ENCODE measurements around the gene ADAMTS5.

- no peak for TF ChIP-seq CTCF (IDR thresholded peaks at IDR 0.05)
- TF ChIP-seq POLR2AphosphoS5 (IDR thresholded peaks at IDR 0.05) = no peak
- no peak for TF ChIP-seq POLR2A (IDR thresholded peaks at IDR 0.05)
These were observed 89.9 kb downstream of the ADAMTS5 start for GRCh38 chr21:26877018-26877417.

All from stomach (tissue), 4 donors.